ENCODE measurements around the gene GPR107. TPM values are rescaled to one million over a fixed set of nuclear protein-coding genes. Genes with fewer than 3 reads are reported as not detected.

The GPR107 gene
- total RNA-seq, 1 experiment from 2014 or later, result 77.4 TPM

DNA sequence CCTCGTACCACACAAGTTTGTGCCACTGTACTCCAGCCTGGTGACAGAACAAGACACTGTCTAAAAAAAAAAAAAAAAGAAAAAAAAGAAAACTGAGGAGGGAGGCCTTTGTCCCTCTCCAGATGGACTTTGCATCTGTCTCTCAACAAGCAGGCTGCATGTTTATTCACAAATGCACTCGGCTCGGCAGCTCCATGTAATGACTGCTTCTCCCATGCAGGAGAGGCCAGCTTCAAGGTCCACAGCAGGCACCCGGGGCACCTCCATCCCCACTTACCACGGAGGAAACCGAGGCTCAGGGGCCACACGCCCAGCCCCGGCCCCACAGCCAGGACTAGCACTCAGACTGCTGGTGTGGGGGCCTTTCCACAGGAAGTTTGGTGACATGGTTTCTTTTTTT lies 105.4 kb downstream of the GPR107 start:
- Histone ChIP-seq H3K79me2 (ENCODE audit: low read depth) (no peaks in the 10 kb centered on the region), H4K20me1 (ENCODE audit: insufficient read depth) (no peaks in the 10 kb centered on the region), H3K27me3 (ENCODE audit: insufficient read depth, low read depth) (no peaks in the 10 kb centered on the region), H3K9me3 (ENCODE audit: insufficient read depth, low read depth) (no peaks in the 10 kb centered on the region), H3K4me3 (no peak overlapping the region), H3K36me3 (ENCODE audit: low read depth) (no peaks in the 10 kb centered on the region), H2AFZ (no peak overlapping the region), H3F3A (ENCODE audit: insufficient read depth, low read depth) (no peaks in the 10 kb centered on the region), H3K27ac (no peak overlapping the region), H3K4me2 (no peak overlapping the region), H3K9me2 (ENCODE audit: insufficient read depth) (no peaks in the 10 kb centered on the region), H3K4me1 (replicated peaks; ENCODE audit: insufficient read depth) (no peaks in the 10 kb centered on the region)
- BruUV-seq (replicated peaks), result no TSS peak
- DNase-seq, result no peak
- ChIA-PET CTCF (no interaction called here), POLR2A (ENCODE audit: unreplicated experiment) (no interaction called here)
- intact Hi-C loops (cut with micrococcal nuclease; ENCODE audit: unreplicated experiment), result no loop called here
- TF ChIP-seq EZH2 (IDR thresholded peaks at IDR 0.05; ENCODE audit: low read depth), result no peak
- TF ChIP-seq, protein P1, sequence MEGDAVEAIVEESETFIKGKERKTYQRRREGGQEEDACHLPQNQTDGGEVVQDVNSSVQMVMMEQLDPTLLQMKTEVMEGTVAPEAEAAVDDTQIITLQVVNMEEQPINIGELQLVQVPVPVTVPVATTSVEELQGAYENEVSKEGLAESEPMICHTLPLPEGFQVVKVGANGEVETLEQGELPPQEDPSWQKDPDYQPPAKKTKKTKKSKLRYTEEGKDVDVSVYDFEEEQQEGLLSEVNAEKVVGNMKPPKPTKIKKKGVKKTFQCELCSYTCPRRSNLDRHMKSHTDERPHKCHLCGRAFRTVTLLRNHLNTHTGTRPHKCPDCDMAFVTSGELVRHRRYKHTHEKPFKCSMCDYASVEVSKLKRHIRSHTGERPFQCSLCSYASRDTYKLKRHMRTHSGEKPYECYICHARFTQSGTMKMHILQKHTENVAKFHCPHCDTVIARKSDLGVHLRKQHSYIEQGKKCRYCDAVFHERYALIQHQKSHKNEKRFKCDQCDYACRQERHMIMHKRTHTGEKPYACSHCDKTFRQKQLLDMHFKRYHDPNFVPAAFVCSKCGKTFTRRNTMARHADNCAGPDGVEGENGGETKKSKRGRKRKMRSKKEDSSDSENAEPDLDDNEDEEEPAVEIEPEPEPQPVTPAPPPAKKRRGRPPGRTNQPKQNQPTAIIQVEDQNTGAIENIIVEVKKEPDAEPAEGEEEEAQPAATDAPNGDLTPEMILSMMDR (conservative IDR thresholded peaks at IDR 0.05), result no peak

DNA sequence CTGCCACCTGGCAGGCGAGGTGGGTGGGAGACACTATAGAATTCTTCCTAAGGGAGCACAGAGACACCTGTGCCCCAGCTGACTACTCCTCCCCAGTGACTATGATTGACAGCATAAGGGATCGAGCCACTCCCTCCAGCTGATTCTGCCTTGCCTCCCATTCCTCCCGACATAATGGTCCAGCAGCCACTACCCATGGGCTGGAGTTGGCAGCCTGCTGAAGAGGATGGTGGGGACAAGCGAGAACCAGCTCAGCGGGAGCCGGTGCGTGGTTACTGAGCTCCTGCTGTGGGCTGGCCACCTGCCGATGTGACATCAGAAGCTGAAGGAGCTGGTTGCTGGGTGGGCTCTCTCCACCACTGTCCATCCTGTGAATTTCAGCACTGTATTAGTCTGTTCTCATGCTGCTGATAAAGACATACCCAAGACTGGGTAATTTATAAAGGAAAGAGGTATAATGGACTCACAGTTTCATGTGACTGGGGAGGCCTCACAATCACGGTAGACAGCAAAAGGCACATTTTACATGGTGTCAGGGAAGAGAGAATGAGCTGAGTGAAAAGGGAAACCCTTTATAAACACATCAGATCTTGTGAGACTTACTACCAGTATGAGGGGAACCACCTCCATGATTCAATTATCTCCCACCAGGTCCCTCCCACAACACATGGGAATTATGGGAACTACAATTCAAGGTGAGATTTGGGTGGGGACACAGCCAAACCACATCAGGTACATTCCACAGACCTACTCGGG lies 106.4 kb downstream of the GPR107 start:
- DNase-seq, result no peak
- Histone ChIP-seq H4K20me1 (ENCODE audit: insufficient read depth) (no peaks in the 10 kb centered on the region), H3K9me2 (ENCODE audit: insufficient read depth) (no peaks in the 10 kb centered on the region), H3K9me3 (ENCODE audit: insufficient read depth, low read depth) (no peaks in the 10 kb centered on the region), H2AFZ (no peak overlapping the region), H3K27me3 (ENCODE audit: insufficient read depth, low read depth) (no peaks in the 10 kb centered on the region), H3K79me2 (ENCODE audit: low read depth) (no peaks in the 10 kb centered on the region), H3K36me3 (ENCODE audit: low read depth) (no peaks in the 10 kb centered on the region), H3K4me1 (replicated peaks; ENCODE audit: insufficient read depth) (no peaks in the 10 kb centered on the region), H3K4me3 (no peak overlapping the region), H3K27ac (no peak overlapping the region), H3F3A (ENCODE audit: insufficient read depth, low read depth) (no peaks in the 10 kb centered on the region; the same call in 1 of the 2 replicates), H3K4me2 (no peak overlapping the region)
- POLR2A ChIA-PET (ENCODE audit: unreplicated experiment), result no interaction called here
- CTCF ChIA-PET, result no interaction called here
- intact Hi-C loops (cut with micrococcal nuclease; ENCODE audit: unreplicated experiment), result no loop called here
- BruUV-seq (replicated peaks), result no TSS peak
- TF ChIP-seq, protein P1 (conservative IDR thresholded peaks at IDR 0.05), result no peak
- no peak for TF ChIP-seq EZH2 (IDR thresholded peaks at IDR 0.05; ENCODE audit: low read depth)

DNA sequence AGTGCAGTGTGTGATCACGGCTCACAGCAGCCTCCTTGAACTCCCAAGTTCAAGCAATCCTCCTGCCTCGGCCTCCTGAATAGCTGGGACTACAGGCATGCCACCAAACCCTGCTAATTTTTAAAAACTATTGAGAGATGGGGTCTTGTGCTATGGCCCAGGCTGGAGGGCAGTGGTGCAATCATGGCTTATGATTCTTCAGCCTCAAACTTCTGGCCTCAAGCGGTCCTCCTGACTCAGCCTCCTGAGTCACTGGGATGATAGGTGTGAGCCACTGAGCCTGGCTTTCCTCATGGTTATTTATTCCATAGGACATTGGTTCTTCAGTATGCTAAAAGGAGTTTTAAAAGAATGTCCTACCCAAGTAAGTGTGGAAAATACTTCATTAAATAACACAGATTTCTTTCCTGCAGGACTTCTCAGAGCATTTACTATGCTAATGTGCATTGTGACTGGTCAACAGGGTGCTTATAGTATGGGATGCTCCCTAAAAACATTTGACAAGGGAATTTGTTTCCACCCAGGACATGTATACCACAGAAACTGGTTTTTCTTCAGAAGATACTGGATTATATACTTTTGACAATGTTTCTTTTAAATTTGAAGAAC lies 107.3 kb downstream of the GPR107 start:
- Histone ChIP-seq H3K27me3 (ENCODE audit: insufficient read depth, low read depth) (no peaks in the 10 kb centered on the region), H2AFZ (no peak overlapping the region), H3K4me2 (no peak overlapping the region), H3K79me2 (ENCODE audit: low read depth) (no peaks in the 10 kb centered on the region), H3K4me1 (replicated peaks; ENCODE audit: insufficient read depth) (no peaks in the 10 kb centered on the region), H3K9me3 (ENCODE audit: insufficient read depth, low read depth) (no peaks in the 10 kb centered on the region), H4K20me1 (ENCODE audit: insufficient read depth) (no peaks in the 10 kb centered on the region), H3K4me3 (no peak overlapping the region), H3K9me2 (ENCODE audit: insufficient read depth) (no peaks in the 10 kb centered on the region), H3K36me3 (ENCODE audit: low read depth) (no peaks in the 10 kb centered on the region), H3K27ac (no peak overlapping the region), H3F3A (ENCODE audit: insufficient read depth, low read depth) (no peaks in the 10 kb centered on the region; the same call in 1 of the 2 replicates)
- CTCF ChIA-PET, result no interaction called here
- no peak for DNase-seq
- TF ChIP-seq, protein P1 (conservative IDR thresholded peaks at IDR 0.05), result no peak
- no peak for TF ChIP-seq EZH2 (IDR thresholded peaks at IDR 0.05; ENCODE audit: low read depth)
- BruUV-seq (replicated peaks), result no TSS peak
- POLR2A ChIA-PET (ENCODE audit: unreplicated experiment), result no interaction called here
- intact Hi-C loops (cut with micrococcal nuclease; ENCODE audit: unreplicated experiment), result no loop called here

All from PC-9 (cell line).